Testis (tissue), 3 donors: ENCODE measurements around the gene KCTD21. TPM values are rescaled to one million over a fixed set of nuclear protein-coding genes. Genes with fewer than 3 reads are reported as not detected.

ENCODE experiments used
- DNase-seq: peaks from one replicate; pipeline ENCODE4 v3.0.0-alpha.2; 2019
- H3K27ac ChIP-seq, 2 donors: fragments of 200-600 bp; sonication (generic); one replicate each; pipeline ENCODE4 v1.5.1; 2019
- H3K27me3 ChIP-seq: fragments of 200-600 bp; sonication (generic); one replicate; pipeline ENCODE4 v1.5.1; 2019
- H3K36me3 ChIP-seq: fragments of 200-600 bp; sonication (generic); one replicate; pipeline ENCODE4 v1.5.1; 2017; ENCODE audit warnings: low read depth; ENCODE audit errors: missing control alignments
- H3K4me1 ChIP-seq: fragments of 200-600 bp; sonication (generic); one replicate; pipeline ENCODE4 v1.5.1; 2019
- H3K4me3 ChIP-seq, 2 donors: fragments of 200-600 bp; sonication (generic); one replicate each; pipeline ENCODE4 v1.5.1; 2017 to 2019
- H3K9me3 ChIP-seq: fragments of 200-600 bp; sonication (generic); one replicate; pipeline ENCODE4 v1.5.1; 2017
- CTCF ChIP-seq, 3 experiments: fragments of 450-650 bp in 2 of 3; fragments of 200-600 bp in 1 of 3; sonication (generic) in 1 of 3; IDR thresholded peaks; one replicate each; pipeline ENCODE4 v1.5.1; 2016 to 2019; ENCODE audit warnings: antibody characterized with exemption in 3 of 3, mild to moderate bottlenecking in 2 of 3, moderate library complexity in 1 of 3
- POLR2A ChIP-seq: fragments of 450-650 bp; IDR thresholded peaks from one replicate; pipeline ENCODE4 v1.6.1; 2017; ENCODE audit warnings: antibody characterized with exemption, mild to moderate bottlenecking, moderate library complexity
- WGBS, 2 donors: methylation state at CpG; one replicate each; pipeline ENCODE4 v1.1.5; 2018; 5-methylcytosine and 5-hydroxymethylcytosine counted together
- intact Hi-C: fragments of 100-400 bp; cut with DNase I; formaldehyde crosslinking; loops from one replicate; pipeline ENCODE4 v1.15.1; 2023; ENCODE audit warnings: low total_unique reads
- polyA plus RNA-seq: library from polyadenylated mRNA; stranded (reverse); fragments of 350-450 nt; fragmentation: Illumina TruSeq; extraction: RNeasy Lipid Tissue Mini Kit (QIAGEN cat#74804); gene quantifications from one replicate; pipeline ENCODE4 v1.2.3, GENCODE V29; 2014; ENCODE audit warnings: low read depth, low replicate concordance; ENCODE audit not compliant: insufficient read depth
- total RNA-seq, 2 donors: library from RNA; depleted of rRNA; stranded (reverse); fragments of >200 nt; gene quantifications; one replicate each; pipeline ENCODE4 v1.2.3, GENCODE V29; 2016

KCTD21 gene
- total and polyA plus RNA-seq, 3 donors from 2014 or later, result 10.2 to 14.7 (median 14.2) TPM

- whole genome bisulfite sequencing, 2 donors, result 67 to 71% methylated on average over 5 to 6 of the region's 6 CpGs
- no peaks in the 10 kb centered on the region for H3K4me1 ChIP-seq
- no peaks in the 10 kb centered on the region for H3K9me3 ChIP-seq
- no peaks in the 10 kb centered on the region for H3K27me3 ChIP-seq
- H3K4me3 ChIP-seq, result no peak overlapping the region
- intact Hi-C loops, result no loop called here
- no peak overlapping the region for H3K27ac ChIP-seq
- H3K36me3 ChIP-seq, result no peaks in the 10 kb centered on the region
- no peak for DNase-seq
- TF ChIP-seq CTCF (IDR thresholded peaks at IDR 0.05), result no peak
- no peak for TF ChIP-seq POLR2A
These were observed 32.1 kb downstream of the KCTD21 start for GRCh38 chr11:78156127-78156844.

GRCh38 chr11:78151804-78152203, 36.6 kb downstream of the KCTD21 start:
- no peak overlapping the region for H3K27ac ChIP-seq
- H3K4me3 ChIP-seq, result no peak overlapping the region
- no peaks in the 10 kb centered on the region for H3K9me3 ChIP-seq
- DNase-seq, result no peak
- no peaks in the 10 kb centered on the region for H3K27me3 ChIP-seq
- no peaks in the 10 kb centered on the region for H3K4me1 ChIP-seq
- intact Hi-C loops, result no loop called here
- H3K36me3 ChIP-seq, result no peaks in the 10 kb centered on the region
- TF ChIP-seq POLR2A (no peak), CTCF (IDR thresholded peaks at IDR 0.05) (no peak)

GRCh38 chr11:78150754-78151153, 37.7 kb downstream of the KCTD21 start:
- intact Hi-C loops, result no loop called here
- Histone ChIP-seq H3K4me1 (no peaks in the 10 kb centered on the region), H3K9me3 (no peaks in the 10 kb centered on the region), H3K4me3 (no peak overlapping the region), H3K27ac (no peak overlapping the region), H3K36me3 (no peaks in the 10 kb centered on the region), H3K27me3 (no peaks in the 10 kb centered on the region)
- TF ChIP-seq CTCF (IDR thresholded peaks at IDR 0.05) (no peak), POLR2A (no peak)
- no peak for DNase-seq

GRCh38 chr11:78150346-78150745, 38.1 kb downstream of the KCTD21 start:
- Histone ChIP-seq H3K4me3 (no peak overlapping the region), H3K27me3 (no peaks in the 10 kb centered on the region), H3K27ac (no peak overlapping the region), H3K36me3 (no peaks in the 10 kb centered on the region), H3K9me3 (no peaks in the 10 kb centered on the region), H3K4me1 (no peaks in the 10 kb centered on the region)
- intact Hi-C loops, result no loop called here
- WGBS, 2 donors, result 90 to 91% methylated on average over 4 of the region's 4 CpGs
- DNase-seq, result no peak
- TF ChIP-seq POLR2A (no peak), CTCF (IDR thresholded peaks at IDR 0.05) (no peak)

GRCh38 chr11:78149646-78150045, 38.8 kb downstream of the KCTD21 start:
- Histone ChIP-seq H3K36me3 (no peaks in the 10 kb centered on the region), H3K4me1 (no peaks in the 10 kb centered on the region), H3K27ac (no peak overlapping the region), H3K9me3 (no peaks in the 10 kb centered on the region), H3K27me3 (no peaks in the 10 kb centered on the region), H3K4me3 (no peak overlapping the region)
- TF ChIP-seq CTCF (IDR thresholded peaks at IDR 0.05) (no peak), POLR2A (no peak)
- WGBS, 2 donors, result 26% methylated on average over 1 of the region's 1 CpG
- intact Hi-C loops, result no loop called here
- no peak for DNase-seq
